Spleen (tissue), 11 donors: ENCODE data around the gene B3GAT1. TPM values are rescaled to one million over a fixed set of nuclear protein-coding genes. Genes with fewer than 3 reads are reported as not detected.

Source experiments
- DNase-seq: peaks from one replicate; pipeline ENCODE4 v3.0.0-alpha.2; 2020
- H3K27ac ChIP-seq, 8 donors: fragments of 200-600 bp; sonication (generic) in 7 of 8; 1 replicate in 4 of 8; 2 replicates in 4 of 8; pipeline versions ENCODE4 v1.5.0 to v1.8.0; 2016 to 2021; ENCODE audit warnings: inconsistent platforms in 4 of 8, mild to moderate bottlenecking in 4 of 8, moderate library complexity in 1 of 8
- H3K27me3 ChIP-seq, 7 donors: fragments of 200-600 bp; sonication (generic) in 6 of 7; replicated peaks in 1 of 7; 1 replicate in 4 of 7; 2 replicates in 3 of 7; pipeline versions ENCODE4 v1.5.0 to v1.8.0; 2016 to 2021; ENCODE audit warnings: inconsistent platforms in 3 of 7, mild to moderate bottlenecking in 1 of 7
- H3K36me3 ChIP-seq, 6 donors: fragments of 200-600 bp; sonication (generic) in 5 of 6; 1 replicate in 4 of 6; 2 replicates in 2 of 6; pipeline versions ENCODE4 v1.5.0 to v1.8.0; 2016 to 2021; ENCODE audit warnings: inconsistent platforms in 2 of 6
- H3K4me1 ChIP-seq, 6 donors: fragments of 200-600 bp; sonication (generic) in 5 of 6; 1 replicate in 3 of 6; 2 replicates in 3 of 6; pipeline versions ENCODE4 v1.5.0 to v1.8.0; 2016 to 2021; ENCODE audit warnings: inconsistent platforms in 3 of 6
- H3K4me3 ChIP-seq, 8 donors: fragments of 200-600 bp; sonication (generic) in 7 of 8; 1 replicate in 4 of 8; 2 replicates in 4 of 8; pipeline versions ENCODE4 v1.5.0 to v1.8.0; 2016 to 2021; ENCODE audit warnings: inconsistent platforms in 4 of 8, mild to moderate bottlenecking in 4 of 8, moderate library complexity in 2 of 8
- H3K9me3 ChIP-seq, 8 donors: fragments of 200-600 bp; sonication (generic) in 7 of 8; 1 replicate in 4 of 8; 2 replicates in 4 of 8; pipeline versions ENCODE4 v1.5.0 to v1.8.0; 2016 to 2021; ENCODE audit warnings: inconsistent platforms in 4 of 8
- CTCF ChIP-seq, 11 experiments: fragments of 200-600 bp in 7 of 11; fragments of 450-650 bp in 4 of 11; sonication (generic) in 4 of 11; IDR thresholded peaks in 8 of 11; conservative IDR thresholded peaks in 3 of 11; 1 replicate in 7 of 11; 2 replicates in 4 of 11; pipeline versions ENCODE4 v1.4.0 to v1.8.0; 2016 to 2021; ENCODE audit warnings: antibody characterized with exemption in 11 of 11, inconsistent platforms in 4 of 11, mild to moderate bottlenecking in 1 of 11
- POLR2A ChIP-seq, 3 donors: fragments of 450-650 bp; IDR thresholded peaks; one replicate each; pipeline ENCODE4 v1.5.1; 2017; ENCODE audit warnings: antibody characterized with exemption in 3 of 3, mild to moderate bottlenecking in 1 of 3
- POLR2AphosphoS5 ChIP-seq, 3 donors: sonication (generic); formaldehyde crosslinking; IDR thresholded peaks; one replicate each; pipeline ENCODE4 v1.5.1; 2017; ENCODE audit warnings: antibody characterized with exemption in 3 of 3
- WGBS, 5 donors: extraction: QIAGEN DNeasy Blood & Tissue Kit in 3 of 5; methylation state at CpG; one replicate each; pipeline versions ENCODE4 v1.1.5 to v1.1.7; 2013 to 2018; 5-methylcytosine and 5-hydroxymethylcytosine counted together
- intact Hi-C: fragments of 100-400 bp; cut with DNase I; formaldehyde crosslinking; loops from one replicate; pipeline ENCODE4 v1.15.0; 2023; ENCODE audit warnings: low total_unique reads
- polyA plus RNA-seq, 3 donors: library from polyadenylated mRNA; stranded (reverse); fragments of 200-250 nt; gene quantifications; one replicate each; pipeline ENCODE4 v1.2.1, GENCODE V29; 2013
- total RNA-seq, 7 donors: library from RNA; depleted of rRNA in 3 of 7; stranded (reverse); fragments of >200 nt in 3 of 7; fragmentation: NEBNext Ultra II Directional in 4 of 7; extraction: Animal tissue kit (Norgen Biotek cat#: 25700) in 4 of 7; gene quantifications; one replicate each; pipeline versions ENCODE4 v1.1.0 to v1.2.1, GENCODE V29; 2016 to 2021
- donor health status: healthy with polysubstance abuse.
- donor health status: DM: no; HTN: no; CAD: no; lungs with moderate emphysema.
- donor health status: DM: no; HTN: no; CAD: no.
- donor health status: Bipolar disorder and iron deficiency.
- donor health status: healthy.
- donor health status: DM: no; HTN: no; CAD: no.
- donor health status: DM: yes; HTN: yes; CAD: no.

The B3GAT1 gene
- total and polyA plus RNA-seq, 10 donors: 0.43 to 4.0 (median 1.6) TPM

GRCh38 chr11:134362192-134362901 lies 49.7 kb downstream of the B3GAT1 start:
- Histone ChIP-seq H3K27me3 (peaks cover 0 to 45% (median 0%) of the 10 kb centered on the region in 7 donors), H3K4me3 (no peak overlapping the region), H3K36me3 (no peaks in the 10 kb centered on the region), H3K27ac (no peak overlapping the region), H3K4me1 (peaks cover 0 to 10% (median 9%) of the 10 kb centered on the region in 6 donors), H3K9me3 (no peaks in the 10 kb centered on the region)
- intact Hi-C loops: no loop called here
- WGBS, 5 donors: 84 to 90% (median 87%) methylated on average over 31 to 32 of the region's 32 CpGs
- TF ChIP-seq CTCF (IDR thresholded peaks at IDR 0.05 in 8 of 11, conservative IDR thresholded peaks at IDR 0.05 in 3 of 11): no peak
- TF ChIP-seq POLR2A (IDR thresholded peaks at IDR 0.05): no peak
- peak; percentile 73 for DNase-seq

- H3K27ac ChIP-seq: no peak overlapping the region
- 67 to 78% (median 71%) methylated on average over 26 of the region's 26 CpGs for WGBS, 5 donors
- DNase-seq: peak; percentile 66
- no peaks in the 10 kb centered on the region for H3K36me3 ChIP-seq
- intact Hi-C loops: no loop called here
- no peak overlapping the region for H3K4me3 ChIP-seq
- H3K27me3 ChIP-seq: peaks cover 0 to 45% (median 0%) of the 10 kb centered on the region in 7 donors
- no peak for TF ChIP-seq CTCF (IDR thresholded peaks at IDR 0.05 in 8 of 11, conservative IDR thresholded peaks at IDR 0.05 in 3 of 11)
- no peak for TF ChIP-seq POLR2A (IDR thresholded peaks at IDR 0.05)
- TF ChIP-seq POLR2AphosphoS5 (IDR thresholded peaks at IDR 0.05): no peak
- no peaks in the 10 kb centered on the region for H3K9me3 ChIP-seq
- H3K4me1 ChIP-seq: peaks cover 0 to 10% (median 9%) of the 10 kb centered on the region in 6 donors
These were observed 50.4 kb downstream of the B3GAT1 start for GRCh38 chr11:134361661-134362060.

GRCh38 chr11:134360050-134360835 lies 51.8 kb downstream of the B3GAT1 start:
- no peak for TF ChIP-seq POLR2A (IDR thresholded peaks at IDR 0.05)
- peak in 2 of 3 donors; percentile 38 to 58 for TF ChIP-seq POLR2AphosphoS5 (IDR thresholded peaks at IDR 0.05)
- peak; percentile 65 to 89 (median 82) for TF ChIP-seq CTCF (IDR thresholded peaks at IDR 0.05 in 8 of 11, conservative IDR thresholded peaks at IDR 0.05 in 3 of 11)
- Histone ChIP-seq H3K4me1 (peaks cover 0 to 10% (median 9%) of the 10 kb centered on the region in 6 donors), H3K27ac (no peak overlapping the region), H3K9me3 (no peaks in the 10 kb centered on the region), H3K27me3 (peaks cover 0 to 42% (median 0%) of the 10 kb centered on the region in 7 donors), H3K36me3 (no peaks in the 10 kb centered on the region), H3K4me3 (peak overlapping the region in 1 of 8 donors; percentile 21)
- WGBS, 5 donors: 14 to 17% (median 16%) methylated on average over 30 of the region's 30 CpGs
- DNase-seq: peak; percentile 89
- intact Hi-C loops: no loop called here

DNA sequence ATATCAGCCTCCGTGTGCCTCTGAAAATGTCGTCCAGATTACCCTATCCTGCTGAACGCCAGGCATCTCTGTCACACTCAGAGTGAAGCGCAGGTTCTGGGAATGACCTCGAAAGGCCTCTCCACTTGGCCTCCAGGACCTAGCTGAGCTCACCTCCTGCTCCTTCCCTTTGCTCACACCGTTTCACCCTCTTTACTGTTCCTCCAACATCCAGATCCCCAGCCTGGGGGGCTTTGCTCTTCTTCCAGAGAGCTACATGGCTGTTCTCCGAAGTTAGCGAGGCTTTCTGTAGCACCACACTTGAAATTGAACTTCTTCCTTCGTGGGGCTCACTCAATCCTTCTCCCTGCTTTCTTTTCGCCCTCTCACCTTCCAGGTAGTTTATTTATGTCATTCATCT lies 52.4 kb downstream of the B3GAT1 start:
- DNase-seq: peak; percentile 25
- TF ChIP-seq POLR2AphosphoS5 (IDR thresholded peaks at IDR 0.05) (no peak), CTCF (IDR thresholded peaks at IDR 0.05 in 8 of 11, conservative IDR thresholded peaks at IDR 0.05 in 3 of 11) (no peak), POLR2A (IDR thresholded peaks at IDR 0.05) (no peak)
- Histone ChIP-seq H3K4me1 (peaks cover 0 to 10% (median 9%) of the 10 kb centered on the region in 6 donors), H3K36me3 (no peaks in the 10 kb centered on the region), H3K9me3 (no peaks in the 10 kb centered on the region), H3K4me3 (no peak overlapping the region), H3K27ac (no peak overlapping the region), H3K27me3 (peaks cover 0 to 38% (median 0%) of the 10 kb centered on the region in 7 donors)
- 76 to 92% (median 89%) methylated on average over 10 of the region's 10 CpGs for WGBS, 5 donors
- intact Hi-C loops: no loop called here
